SHP77 treated with DMSO at 0.1 percent for 48 hours (cell line): ENCODE measurements around the gene NXPE4.
A peak's percentile ranks its signal among the peaks of the same experiment; 100 is the strongest.
"Not testable (repeated sequence)": the region's sequence is repeated elsewhere in the genome, so short reads cannot be mapped to it uniquely, and the experiment has no call there.

Experiments
- DNase-seq: peaks from one replicate; lab custom pipeline; 2025; lab: John Stamatoyannopoulos, UW

The NXPE4 gene

DNA sequence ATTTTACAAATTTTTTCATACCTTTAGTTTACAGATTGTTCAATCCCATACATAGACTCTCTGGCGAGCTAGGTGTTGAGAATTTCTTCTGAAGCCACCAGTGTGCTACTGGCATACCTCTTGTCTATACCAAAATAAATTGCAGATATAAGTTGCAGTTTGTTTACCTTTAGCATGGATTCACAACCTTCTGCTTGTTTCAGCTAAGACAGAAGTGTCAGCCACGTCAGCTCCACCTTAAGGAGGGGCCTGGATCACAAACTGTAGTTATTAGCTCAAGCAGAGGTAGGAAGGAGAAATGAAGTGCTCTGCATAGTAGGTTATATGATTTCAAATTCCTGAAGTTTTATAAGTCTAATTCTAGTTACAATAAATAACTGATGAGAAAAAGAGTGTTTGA, at the start of gene NXPE4:
Gene NXPE4, minus strand, starts transcription at position 216 of the 400 bp plus-strand sequence. CDS start 1,027 bp downstream, outside the sequence.
- no peak for DNase-seq

DNA sequence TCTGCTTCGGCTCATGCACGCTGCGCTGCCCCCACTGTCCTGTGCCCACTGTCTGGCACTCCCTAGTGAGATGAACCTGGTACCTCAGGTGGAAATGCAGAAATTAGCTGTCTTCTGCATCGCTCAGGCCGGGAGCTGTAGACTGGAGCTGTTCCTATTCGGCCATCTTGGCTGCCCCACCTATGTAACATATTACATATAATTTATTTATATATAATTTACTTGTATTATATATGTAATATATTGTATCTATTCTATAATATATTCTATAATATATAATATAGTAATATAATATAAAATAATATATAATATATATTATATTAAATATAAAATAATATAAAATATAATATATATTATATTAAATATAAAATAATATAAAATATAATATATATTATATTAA, 43.9 kb upstream of the NXPE4 start:
- DNase-seq: peak; percentile 36

DNA sequence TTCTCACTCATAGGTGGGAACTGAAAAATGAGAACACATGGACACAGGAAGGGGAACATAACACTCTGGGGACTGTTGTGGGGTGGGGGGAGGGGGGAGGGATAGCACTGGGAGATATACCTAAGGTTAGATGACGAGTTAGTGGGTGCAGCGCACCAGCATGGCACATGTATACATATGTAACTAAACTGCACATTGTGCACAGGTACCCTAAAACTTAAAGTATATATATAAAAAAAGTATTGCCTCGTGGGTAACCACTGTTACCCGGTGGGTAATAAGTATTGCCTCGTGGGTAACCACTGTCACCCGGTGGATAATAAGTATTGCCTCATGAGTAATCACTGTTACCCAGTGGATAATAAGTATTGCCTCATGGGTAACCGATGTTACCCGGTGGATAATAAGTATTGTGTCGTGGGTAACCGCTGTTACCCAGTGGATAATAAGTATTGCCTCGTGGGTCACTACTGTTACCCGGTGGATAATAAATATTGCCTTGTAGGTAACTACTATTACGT, 35.9 kb upstream of the NXPE4 start:
- DNase-seq: not testable (repeated sequence)

DNA sequence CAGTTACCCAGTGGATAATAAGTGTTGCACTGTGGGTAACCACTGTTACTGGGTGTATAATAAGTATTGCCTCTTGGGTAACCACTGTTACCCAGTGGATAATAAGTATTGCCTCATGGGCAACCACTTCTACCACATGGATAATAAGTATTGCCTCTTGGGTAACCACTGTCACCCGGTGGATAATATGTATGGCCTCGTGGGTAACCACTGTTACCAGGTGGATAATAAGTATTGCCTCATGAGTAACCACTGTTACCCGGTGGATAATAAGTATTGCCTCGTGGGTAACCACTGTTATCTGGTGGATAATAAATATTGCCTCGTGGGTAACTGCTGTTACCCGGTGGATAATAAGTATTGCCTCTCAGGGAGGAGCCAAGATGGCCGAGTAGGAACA, 29.7 kb upstream of the NXPE4 start:
- DNase-seq: no peak

DNA sequence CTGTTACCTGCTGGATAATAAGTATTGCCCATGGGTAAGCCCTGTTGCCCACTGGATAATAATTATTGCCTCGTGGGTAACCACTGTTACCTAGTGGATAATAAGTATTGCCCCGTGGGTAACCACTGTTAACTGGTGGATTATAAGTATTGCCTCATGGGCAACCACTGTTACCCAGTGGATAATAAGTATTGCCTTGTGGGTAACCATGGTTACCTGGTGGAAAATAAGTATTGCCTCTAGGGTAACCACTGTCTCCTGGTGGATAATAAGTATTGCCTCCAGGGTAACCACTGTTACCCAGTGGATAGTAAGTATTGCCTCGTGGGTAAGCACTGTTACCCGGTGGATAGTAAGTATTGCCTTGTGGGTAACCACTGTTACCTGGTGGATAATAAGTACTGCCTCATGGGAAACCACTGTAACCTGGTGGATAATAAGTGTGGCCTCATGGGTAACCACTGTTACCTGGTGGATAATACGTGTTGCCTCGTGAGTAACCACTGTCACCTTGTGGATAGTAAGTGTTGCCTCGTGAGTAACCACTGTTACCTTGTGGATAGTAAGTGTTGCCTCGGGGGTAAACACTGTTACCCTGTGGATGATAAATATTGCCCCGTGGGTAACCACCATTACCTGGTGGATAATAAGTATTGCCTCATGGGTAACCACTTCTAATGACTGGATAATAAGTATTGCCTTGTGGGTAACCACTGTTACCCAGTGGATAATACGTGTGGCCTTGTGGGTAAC, 29.0 kb upstream of the NXPE4 start:
- DNase-seq: no peak

DNA sequence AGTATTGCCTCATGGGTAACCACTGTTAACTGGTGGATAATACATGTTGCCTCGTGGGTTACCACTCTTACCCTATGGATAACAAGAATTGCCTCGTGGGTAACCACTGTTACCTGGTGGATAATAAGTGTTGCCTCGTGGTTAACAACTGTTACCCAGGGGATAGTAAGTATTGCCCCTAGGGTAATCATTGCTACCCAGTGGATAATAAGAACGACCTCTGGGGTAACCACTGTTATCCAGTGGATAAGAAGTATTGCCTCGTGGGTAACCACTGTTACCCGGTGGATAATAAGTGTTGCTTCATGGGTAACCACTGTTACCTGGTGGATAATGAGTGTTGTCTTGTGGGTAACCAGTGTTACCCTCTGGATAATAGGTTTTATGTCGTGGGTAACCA, 28.1 kb upstream of the NXPE4 start:
- no peak for DNase-seq

DNA sequence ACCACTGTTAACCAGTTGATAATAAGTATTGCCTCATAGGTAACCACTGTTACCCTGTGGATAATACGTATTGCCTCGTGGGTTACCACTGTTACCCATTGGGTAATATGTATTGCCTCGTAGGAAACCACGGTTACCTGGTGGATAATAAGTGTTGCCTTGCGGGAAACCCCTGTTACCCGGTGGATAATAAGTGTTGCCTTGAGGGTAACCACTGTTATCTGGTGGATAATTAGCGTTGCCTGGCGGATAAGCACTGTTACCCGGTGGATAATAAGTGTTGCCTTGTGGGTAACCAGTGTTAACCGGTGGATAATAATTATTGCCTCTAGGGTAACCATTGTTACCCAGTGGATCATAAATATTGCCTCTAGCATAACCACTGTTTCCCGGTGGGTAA, 27.3 kb upstream of the NXPE4 start:
- DNase-seq: no peak

DNA sequence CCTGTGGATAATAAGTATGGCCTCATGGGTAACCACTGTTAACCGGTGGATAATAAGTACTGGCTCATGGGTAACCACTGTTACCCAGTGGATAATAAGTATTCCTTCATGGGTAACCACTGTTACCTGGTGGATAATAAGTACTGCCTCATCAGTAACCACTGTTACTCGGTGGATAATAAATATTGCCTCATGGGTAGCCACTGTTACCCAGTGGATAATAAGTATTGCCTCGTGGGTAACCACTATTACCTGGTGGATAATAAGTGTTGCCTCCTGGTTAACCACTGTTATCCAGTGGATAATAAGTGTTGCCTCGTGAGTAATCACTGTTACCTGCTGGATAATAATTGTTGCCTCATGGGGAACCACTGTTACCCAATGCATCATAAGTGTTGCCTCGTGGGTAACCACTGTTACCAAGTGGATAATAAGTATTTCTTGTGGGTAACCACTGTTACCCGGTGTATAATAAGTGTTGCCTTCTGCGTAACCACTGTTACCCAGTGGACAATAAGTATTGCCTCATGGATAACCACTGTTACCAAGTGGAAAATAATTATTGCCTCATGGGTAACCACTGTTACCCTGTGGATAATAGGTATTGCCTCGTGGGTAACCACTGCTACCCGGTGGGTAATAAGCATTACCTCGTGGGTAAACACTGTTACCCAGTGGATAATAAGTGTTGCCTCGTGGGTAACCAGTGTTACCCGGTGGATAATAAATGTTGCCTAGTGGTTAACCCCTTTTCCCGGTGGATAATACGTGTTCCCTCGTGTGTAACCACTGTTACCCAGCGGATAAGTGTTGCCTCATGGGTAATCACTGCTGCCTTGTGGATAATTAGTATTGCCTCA, 26.6 kb upstream of the NXPE4 start:
- no peak for DNase-seq

DNA sequence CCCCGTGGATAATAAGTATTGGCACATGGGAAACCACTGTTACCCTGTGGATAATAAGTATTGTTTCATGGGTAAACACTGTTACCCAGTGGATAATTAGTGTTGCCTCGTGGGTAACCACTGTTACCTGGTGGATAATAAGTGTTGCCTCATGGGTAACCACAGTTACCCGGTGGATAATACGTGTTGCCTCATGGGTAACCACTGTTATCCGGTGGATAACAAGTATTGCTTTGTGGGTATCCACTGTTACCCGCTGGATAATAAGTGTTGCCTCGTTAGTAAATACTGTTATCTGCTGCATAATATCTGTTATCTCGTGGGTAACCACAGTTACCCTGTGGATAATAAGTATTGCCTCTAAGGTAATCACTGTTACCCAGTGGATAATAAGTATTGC, 25.5 kb upstream of the NXPE4 start:
- no peak for DNase-seq

DNA sequence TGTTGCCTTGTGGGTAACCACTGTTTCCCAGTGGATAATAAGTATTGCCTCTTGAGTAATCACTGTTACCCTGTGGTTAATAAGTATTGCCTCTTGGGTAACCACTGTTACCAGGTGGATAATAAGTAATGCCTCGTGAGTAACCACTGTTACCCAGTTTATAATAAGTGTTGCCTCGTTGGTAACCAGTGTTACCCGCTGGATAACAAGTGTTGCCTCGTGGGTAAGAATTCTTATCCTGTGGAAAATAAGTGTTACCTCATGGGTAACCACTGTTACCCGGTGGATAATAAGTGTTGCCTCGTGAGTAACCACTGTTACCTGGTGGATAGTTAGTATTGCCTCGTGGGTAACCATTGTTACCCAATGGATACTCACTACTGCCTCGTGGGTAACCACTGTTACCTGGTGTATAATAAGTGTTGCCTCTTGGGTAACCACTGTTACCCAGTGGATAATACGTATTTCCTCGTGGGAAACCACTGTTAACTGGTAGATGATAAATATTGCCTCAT, 24.1 kb upstream of the NXPE4 start:
- DNase-seq: no peak

DNA sequence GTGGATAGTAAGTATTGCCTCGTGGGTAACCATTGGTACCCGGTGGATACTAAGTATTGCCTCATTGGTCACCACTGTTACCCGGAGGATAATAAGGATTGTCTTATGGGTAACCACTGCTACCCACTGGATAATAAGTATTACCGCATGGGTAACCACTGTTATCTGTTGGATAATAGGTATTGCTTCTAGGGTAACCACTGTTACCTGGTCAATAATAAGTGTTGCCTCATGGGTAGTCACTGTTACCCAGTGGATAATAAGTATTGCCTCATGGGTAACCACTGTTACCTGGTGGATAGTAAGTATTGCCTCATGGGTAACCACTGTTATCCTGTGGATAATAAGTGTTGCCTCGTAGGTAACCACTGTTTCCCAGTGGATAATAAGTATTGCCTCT, 22.6 kb upstream of the NXPE4 start:
- DNase-seq: no peak

DNA sequence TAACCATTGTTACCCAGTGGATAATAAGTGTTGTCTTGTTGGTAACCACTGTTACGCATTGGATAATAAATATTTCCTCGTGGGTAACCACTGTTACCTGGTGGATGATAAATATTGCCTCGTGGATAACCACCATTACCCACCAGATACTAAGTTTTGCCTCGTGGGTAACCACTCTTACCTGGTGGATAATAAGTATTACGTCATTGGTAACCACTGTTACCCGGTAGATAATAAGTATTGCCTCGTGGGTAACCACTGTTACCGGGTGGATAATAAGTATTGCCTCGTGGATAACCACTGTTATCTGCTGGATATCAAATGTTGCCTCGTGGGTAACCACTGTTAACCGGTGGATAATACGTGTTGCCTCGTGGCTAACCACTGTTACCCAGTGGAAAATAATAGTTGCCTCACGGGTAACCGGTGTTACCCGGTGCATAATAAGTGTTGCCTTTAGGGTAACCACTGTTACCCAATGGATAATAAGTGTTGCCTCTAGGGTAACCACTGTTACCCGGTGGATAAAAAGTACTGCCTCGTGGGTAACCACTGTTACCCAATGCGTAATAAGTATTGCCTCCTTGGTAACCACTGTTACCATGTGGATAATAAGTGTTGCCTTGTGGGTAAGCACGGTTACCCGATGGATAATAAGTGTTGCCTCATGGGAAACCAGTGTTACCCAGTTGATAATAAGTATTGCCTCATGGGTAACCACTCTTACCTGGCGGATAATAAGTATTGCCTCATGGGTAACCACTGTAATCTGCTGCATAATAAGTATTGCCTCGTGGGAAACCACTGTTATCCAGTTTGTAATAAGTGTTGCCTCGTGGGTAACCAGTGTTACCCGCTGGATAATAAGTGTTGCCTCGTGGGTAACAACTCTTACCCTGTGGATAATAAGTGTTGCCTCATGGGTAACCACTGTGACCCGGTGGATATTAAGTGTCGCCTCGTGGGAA, 21.9 kb upstream of the NXPE4 start:
- no peak for DNase-seq

DNA sequence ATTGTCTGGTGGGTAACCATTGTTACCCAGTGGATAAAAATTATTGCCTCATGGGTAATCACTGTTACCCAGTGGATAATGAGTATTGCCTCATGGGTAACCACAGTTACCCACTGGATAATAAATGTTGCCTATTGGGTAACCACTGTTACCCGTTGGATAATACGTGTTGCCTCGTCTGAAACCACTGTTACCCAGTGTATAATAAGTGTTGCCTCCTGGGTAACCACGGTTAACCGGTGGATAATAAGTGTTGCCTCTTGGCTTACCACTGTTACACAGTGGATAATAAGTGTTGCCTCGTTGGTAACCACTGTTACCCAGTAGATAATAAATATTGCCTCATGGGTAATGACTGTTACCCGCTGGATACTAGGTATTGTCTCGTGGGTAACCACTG, 20.9 kb upstream of the NXPE4 start:
- no peak for DNase-seq

DNA sequence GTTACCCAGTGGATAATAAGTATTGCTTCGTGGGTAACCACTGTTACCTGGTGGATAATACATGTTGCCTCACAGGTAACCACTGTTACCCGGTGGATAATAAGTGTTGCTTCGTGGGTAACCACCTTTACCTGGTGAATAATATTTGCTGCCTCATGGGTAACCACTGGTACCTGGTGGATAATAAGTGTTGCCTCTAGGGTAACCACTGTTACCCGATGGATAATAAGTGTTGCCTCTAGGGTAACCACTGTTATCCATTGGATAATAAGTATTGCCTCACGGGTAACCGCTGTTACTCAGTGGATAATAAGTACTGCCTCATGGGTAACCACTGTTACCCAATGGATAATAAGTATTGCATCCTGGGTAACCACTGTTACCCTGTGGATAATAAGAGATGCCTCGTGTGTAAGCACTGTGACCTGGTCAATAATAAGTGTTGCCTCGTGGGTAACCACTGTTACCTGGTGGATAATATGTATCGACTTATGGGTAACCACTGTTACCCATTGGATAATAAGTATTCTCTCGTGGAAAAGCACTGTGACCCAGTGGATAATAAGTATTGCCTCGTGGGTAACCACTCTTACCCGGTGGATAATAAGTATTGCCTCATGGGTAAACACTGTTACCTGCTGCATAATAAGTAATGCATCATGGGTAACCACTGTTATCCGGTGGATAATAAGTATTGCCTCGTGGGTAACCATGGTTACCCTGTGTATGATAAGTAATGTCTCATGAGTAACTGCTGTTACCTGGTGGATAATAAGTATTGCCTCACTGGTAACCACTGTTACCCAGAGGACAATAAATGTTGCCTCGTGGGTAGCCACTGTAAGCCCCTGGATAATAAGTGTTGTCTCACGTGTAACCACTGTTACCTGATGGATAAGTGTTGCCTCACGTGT, 20.1 kb upstream of the NXPE4 start:
- DNase-seq: no peak

DNA sequence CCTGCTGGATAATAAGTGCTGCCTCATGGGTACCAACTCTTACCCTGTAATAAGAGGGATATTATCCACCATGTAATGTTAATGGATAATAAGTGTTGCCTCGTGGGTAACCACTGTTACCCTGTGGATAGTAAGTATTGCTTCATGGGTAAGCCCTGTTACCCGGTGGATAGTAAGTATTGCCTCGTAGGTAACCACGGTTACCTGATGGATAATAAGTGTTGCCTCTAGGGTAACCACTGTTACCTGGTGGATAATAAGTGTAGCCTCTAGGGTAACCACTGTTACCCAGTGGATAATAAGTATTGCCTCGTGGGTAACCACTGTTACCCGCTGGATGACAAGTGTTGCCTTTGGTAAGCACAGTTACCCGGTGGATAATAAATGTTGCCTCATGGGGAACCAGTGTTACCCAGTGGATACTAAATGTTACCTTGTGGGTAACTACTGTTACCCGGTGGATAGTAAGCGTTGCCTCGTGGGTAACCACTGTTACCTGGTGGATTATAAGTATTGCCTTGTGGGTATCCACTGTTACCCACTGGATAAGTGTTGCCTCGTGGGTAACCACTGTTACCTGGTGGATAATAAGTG, 18.6 kb upstream of the NXPE4 start:
- no peak for DNase-seq

DNA sequence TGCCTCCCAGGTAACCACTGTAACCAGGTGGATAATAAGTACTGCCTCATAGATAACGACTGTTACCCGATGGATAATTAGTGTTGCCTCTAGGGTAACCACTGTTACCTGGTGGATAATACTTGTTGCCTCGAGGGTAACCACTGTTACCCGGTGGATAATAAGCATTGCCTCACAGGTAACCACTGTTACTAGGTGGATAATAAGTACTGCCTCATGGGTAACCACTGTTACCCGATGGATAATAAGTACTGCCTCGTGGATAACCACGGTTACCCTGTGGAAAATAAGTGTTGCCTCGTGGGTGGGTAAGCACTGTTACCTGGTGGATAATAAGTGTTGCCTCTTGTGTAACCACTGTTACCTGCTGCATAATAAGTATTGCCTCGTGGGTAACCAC, 17.5 kb upstream of the NXPE4 start:
- not testable (repeated sequence) for DNase-seq

DNA sequence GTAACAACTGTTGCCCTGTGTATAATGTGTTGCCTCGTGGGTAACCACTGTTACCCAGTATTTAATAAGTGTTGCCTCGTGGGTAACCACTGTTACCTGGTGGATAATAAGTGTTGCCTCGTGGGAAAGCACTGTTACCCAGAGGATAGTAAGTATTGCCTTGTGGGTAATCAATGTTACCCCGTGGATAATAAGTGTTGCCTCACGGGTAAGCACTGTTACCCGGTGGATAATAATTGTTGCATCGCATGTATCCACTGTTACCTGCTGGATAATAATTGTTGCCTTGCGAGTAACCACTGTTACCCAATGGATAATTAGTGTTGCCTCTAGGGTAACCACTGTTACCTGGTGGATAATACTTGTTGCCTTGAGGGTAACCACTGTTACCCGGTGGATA, 17.1 kb upstream of the NXPE4 start:
- DNase-seq: no peak

DNA sequence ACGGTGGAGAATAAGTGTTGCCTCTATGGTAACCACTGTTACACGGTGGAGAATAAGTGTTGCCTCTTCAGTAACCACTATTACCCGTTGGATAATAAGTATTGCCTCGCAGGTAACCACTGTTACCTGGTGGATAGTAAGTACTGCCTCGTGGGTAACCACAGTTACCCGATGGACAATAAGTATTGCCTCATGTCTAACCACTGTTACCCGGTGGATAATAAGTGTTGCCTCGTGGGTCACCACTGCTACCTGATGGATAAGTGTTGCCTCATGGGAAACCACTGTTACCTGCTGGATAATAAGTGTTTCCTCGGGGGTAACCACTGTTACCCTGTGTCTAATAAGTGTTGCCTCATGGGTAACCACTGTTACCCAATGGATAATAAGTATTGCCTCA, 16.6 kb upstream of the NXPE4 start:
- DNase-seq: not testable (repeated sequence)

DNA sequence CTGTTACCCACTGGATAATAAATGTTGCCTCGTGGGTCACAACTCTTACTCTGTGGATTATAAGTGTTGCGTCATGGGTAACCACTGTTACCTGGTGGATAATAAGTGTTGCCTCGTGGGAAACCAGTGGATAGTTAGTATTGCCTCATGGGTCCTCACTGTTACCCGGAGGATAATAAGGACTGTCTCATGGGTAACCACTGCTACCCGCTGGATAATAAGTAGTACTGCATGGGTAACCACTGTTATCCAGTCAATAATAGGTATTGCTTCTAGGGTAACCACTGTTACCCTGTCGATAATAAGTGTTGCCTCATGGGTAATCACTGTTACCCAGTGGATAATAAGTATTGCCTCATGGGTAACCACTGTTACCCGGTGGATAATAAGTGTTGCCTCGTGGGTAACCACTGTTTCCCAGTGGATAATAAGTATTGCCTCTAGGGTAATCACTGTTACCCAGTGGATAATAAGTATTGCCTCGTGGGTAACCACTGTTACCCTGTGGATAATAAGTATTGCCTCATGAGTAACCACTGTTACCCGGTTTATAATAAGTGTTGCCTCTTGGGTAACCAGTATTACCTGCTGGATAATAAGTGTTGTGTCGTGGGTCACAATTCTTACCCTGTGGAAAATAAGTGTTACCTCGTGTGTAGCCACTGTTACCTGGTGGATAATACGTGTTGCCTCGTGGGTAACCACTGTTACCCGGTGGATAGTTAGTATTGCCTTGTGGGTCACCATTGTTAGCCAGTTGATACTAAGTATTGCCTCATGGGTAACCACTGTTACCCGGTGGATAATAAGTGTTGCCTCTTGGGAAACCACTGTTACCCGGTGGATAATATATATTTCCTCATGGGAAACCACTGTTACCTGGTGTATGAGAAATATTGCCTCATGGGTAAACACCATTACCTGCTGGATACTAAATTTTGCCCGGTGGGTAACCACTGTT, 15.7 kb upstream of the NXPE4 start:
- DNase-seq: no peak
